Loucy (cell line): ENCODE measurements around the gene DCAF6.

Experiments
- CTCF ChIP-seq: fragments of 200-600 bp; sonication (generic); conservative IDR thresholded peaks from 2 replicates; pipeline ENCODE4 v1.5.1; 2014; ENCODE audit warnings: mild to moderate bottlenecking, antibody characterized with exemption, low read length
- EZH2phosphoT487 ChIP-seq: fragments of 200-600 bp; IDR thresholded peaks from 2 replicates; pipeline ENCODE4 v1.6.1; 2018; ENCODE audit warnings: antibody characterized with exemption, mild to moderate bottlenecking, moderate library complexity, borderline replicate concordance

- TF ChIP-seq CTCF: no peak
- TF ChIP-seq EZH2phosphoT487: no peak
Measured at GRCh38 chr1:167949785-167950184, 13.3 kb downstream of the DCAF6 start.
